Keratinocyte (primary cell): Measurements from ENCODE around the gene OR5AL1. TPM values are rescaled to one million over a fixed set of nuclear protein-coding genes. Genes with fewer than 3 reads are reported as not detected.

Source experiments
- DNase-seq: peaks from one replicate; pipeline ENCODE4 v3.0.0-alpha.2; 2011; ENCODE audit warnings: low read depth, missing footprints, low spot score
- FAIRE-seq: peaks from 2 replicates; lab custom pipeline; 2011; peaks lifted over from hg19 to GRCh38; lab: Jason Lieb, UNC
- H2AFZ ChIP-seq: 2 replicates; pipeline ENCODE4 v1.6.0; 2012; ENCODE audit warnings: low read length, control low read depth, inconsistent platforms; ENCODE audit not compliant: control insufficient read depth
- H3K27ac ChIP-seq: 2 replicates; pipeline ENCODE4 v1.5.1; 2011; ENCODE audit warnings: low read length; ENCODE audit not compliant: control insufficient read depth, insufficient read depth
- H3K27me3 ChIP-seq: 3 replicates; pipeline ENCODE4 v1.6.0; 2011; ENCODE audit warnings: low read length; ENCODE audit not compliant: control insufficient read depth, insufficient read depth; ENCODE audit errors: extremely low read depth
- H3K36me3 ChIP-seq, 2 experiments: 2 replicates in 1 of 2; 3 replicates in 1 of 2; pipeline ENCODE4 v1.5.1; 2011; ENCODE audit warnings: low read length in 2 of 2, mild to moderate bottlenecking in 1 of 2; ENCODE audit not compliant: control insufficient read depth in 2 of 2, insufficient read depth in 2 of 2; ENCODE audit errors: extremely low read depth in 1 of 2
- H3K4me1 ChIP-seq: 3 replicates; pipeline ENCODE4 v1.5.1; 2011; ENCODE audit warnings: low read length; ENCODE audit not compliant: control insufficient read depth, insufficient read depth; ENCODE audit errors: extremely low read depth
- H3K4me2 ChIP-seq: 3 replicates; pipeline ENCODE4 v1.6.0; 2011; ENCODE audit warnings: low read depth, low read length; ENCODE audit not compliant: control insufficient read depth, insufficient read depth; ENCODE audit errors: extremely low read depth
- H3K4me3 ChIP-seq, 3 experiments: fragments of 200-600 bp in 1 of 3; sonication (generic) in 1 of 3; 2 replicates in 2 of 3; 3 replicates in 1 of 3; pipeline ENCODE4 v1.5.1; 2011 to 2016; ENCODE audit warnings: low read length in 3 of 3, mild to moderate bottlenecking in 3 of 3, control low read depth in 2 of 3, inconsistent platforms in 1 of 3, low read depth in 1 of 3, mixed read lengths in 1 of 3, mixed run types in 1 of 3, moderate library complexity in 1 of 3; ENCODE audit not compliant: control insufficient read depth in 2 of 3, insufficient read depth in 2 of 3; ENCODE audit errors: extremely low read depth in 1 of 3
- H3K79me2 ChIP-seq: 2 replicates; pipeline ENCODE4 v1.6.0; 2012; ENCODE audit warnings: low read length; ENCODE audit not compliant: control insufficient read depth, insufficient read depth
- H3K9ac ChIP-seq: 3 replicates; pipeline ENCODE4 v1.6.0; 2011; ENCODE audit warnings: low read length; ENCODE audit not compliant: control insufficient read depth, insufficient read depth; ENCODE audit errors: extremely low read depth
- H3K9me1 ChIP-seq: 3 replicates; pipeline ENCODE4 v1.6.0; 2011; ENCODE audit warnings: low read length; ENCODE audit not compliant: control insufficient read depth, insufficient read depth; ENCODE audit errors: extremely low read depth
- H3K9me3 ChIP-seq: 2 replicates; pipeline ENCODE4 v1.5.1; 2012; ENCODE audit warnings: low read depth, low read length; ENCODE audit not compliant: control insufficient read depth
- H4K20me1 ChIP-seq: 3 replicates; pipeline ENCODE4 v1.6.0; 2011; ENCODE audit warnings: low read length; ENCODE audit not compliant: control insufficient read depth, insufficient read depth; ENCODE audit errors: extremely low read depth
- CTCF ChIP-seq, 3 experiments: IDR thresholded peaks in 1 of 3; conservative IDR thresholded peaks in 1 of 3; optimal IDR thresholded peaks in 1 of 3; 2 replicates in 2 of 3; 3 replicates in 1 of 3; pipeline versions ENCODE3 to v1.5.1; 2011; ENCODE audit warnings: low read length in 3 of 3, mild to moderate bottlenecking in 3 of 3, moderate library complexity in 2 of 3, control low read depth in 1 of 3, inconsistent platforms in 1 of 3; ENCODE audit not compliant: insufficient read depth in 2 of 3; ENCODE audit errors: extremely low read depth in 1 of 3
- EZH2 ChIP-seq: IDR thresholded peaks from one replicate; pipeline ENCODE4 v1.6.1; 2012; ENCODE audit warnings: inconsistent platforms, mild to moderate bottlenecking, low read length, moderate library complexity
- dilution Hi-C: fragments of 300-500 bp; cut with MboI; formaldehyde crosslinking; loops from one replicate; pipeline ENCODE4 v1.7.0; 2020; ENCODE audit warnings: low sequenced_read_pairs; ENCODE audit not compliant: extremely low pct_ligation_motif_present
- polyA minus RNA-seq, 3 experiments: library from RNA; depleted of rRNA, polyadenylated mRNA; stranded (reverse); fragments of >200 nt; gene quantifications; 1 replicate in 1 of 3; 2 replicates in 1 of 3; 3 replicates in 1 of 3; pipeline ENCODE4 v1.2.3, GENCODE V29; 2011
- polyA plus RNA-seq, 5 experiments: library from polyadenylated mRNA; depleted of rRNA in 3 of 5; stranded (reverse) in 3 of 5; stranded (forward) in 1 of 5; unstranded in 1 of 5; fragments of >200 nt; gene quantifications; 1 replicate in 1 of 5; 2 replicates in 3 of 5; 3 replicates in 1 of 5; pipeline versions ENCODE4 v1.2.1 to v1.2.3, GENCODE V29; 2011 to 2012; ENCODE audit warnings: missing spikeins in 2 of 5, low read depth in 1 of 5, low replicate concordance in 1 of 5

The OR5AL1 gene
- not detected in 3 replicates for polyA plus RNA-seq
- polyA plus RNA-seq (2011; ENCODE audit: low read depth), result not detected
- not detected in 2 replicates for polyA plus RNA-seq (2011; cell fraction: cytosol; rRNA removed)
- not detected in 2 replicates for polyA plus RNA-seq (2011; cell fraction: nucleus; rRNA removed)
- polyA plus RNA-seq (2012; ENCODE audit: low replicate concordance), result not detected in 2 replicates
- polyA minus RNA-seq, result not detected in 3 replicates
- polyA minus RNA-seq (2011; cell fraction: cytosol; rRNA and poly(A)+ RNA removed), result not detected
- not detected in 2 replicates for polyA minus RNA-seq (2011; cell fraction: nucleus; rRNA and poly(A)+ RNA removed)

DNA sequence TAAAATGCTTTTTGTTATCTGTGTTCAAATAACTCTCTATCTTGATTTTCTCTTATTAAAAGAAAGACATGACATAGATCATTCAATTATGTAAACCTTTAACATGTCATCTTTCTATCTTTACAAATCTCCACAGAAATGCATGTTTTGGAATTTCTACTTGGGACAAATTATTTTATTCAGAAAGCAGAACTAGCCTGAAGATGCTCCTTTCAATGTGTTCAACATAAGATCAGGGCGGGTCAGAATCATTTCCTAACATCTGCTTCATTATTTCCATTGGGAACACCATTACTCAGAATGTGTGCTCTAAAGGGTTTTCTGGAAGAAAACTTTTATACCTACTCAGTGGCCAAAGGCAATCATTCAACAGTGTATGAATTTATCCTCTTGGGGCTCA lies at the start of gene OR5AL1:
Gene OR5AL1, plus strand, starts transcription at position 301 of the 400 bp plus-strand sequence.
- TF ChIP-seq EZH2 (no peak), CTCF (optimal IDR thresholded peaks at IDR 0.05 in 1 of 3, IDR thresholded peaks at IDR 0.05 in 1 of 3, conservative IDR thresholded peaks at IDR 0.05 in 1 of 3; ENCODE audit: extremely low read depth in 1 of 3, insufficient read depth in 2 of 3, low read length in 3 of 3) (no peak)
- no peak within 1 kb of the TSS for H2AFZ ChIP-seq

DNA sequence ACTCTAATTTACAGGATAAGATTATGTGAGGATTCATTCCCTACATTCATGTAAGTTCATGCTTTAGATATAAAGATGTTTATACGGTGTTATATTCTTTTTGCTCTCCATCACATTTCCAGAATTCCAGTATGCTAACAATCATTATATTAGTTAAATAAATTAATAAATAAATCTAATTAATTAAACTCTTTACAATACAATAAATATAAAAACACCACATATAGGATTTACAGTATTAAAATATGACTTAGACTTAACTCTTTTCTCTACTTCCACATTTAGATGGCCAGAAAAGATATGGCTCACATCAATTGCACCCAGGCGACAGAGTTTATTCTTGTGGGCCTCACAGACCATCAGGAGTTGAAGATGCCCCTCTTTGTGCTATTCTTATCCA lies 37.2 kb upstream of the OR5AL1 start, which contains the start of gene OR8U1:
Gene OR8U1, plus strand, starts transcription at position 301 of the 400 bp plus-strand sequence. Its CDS starts 0 bp downstream, at position 301.
- Histone ChIP-seq H3K36me3 (no peaks in the 10 kb centered on the region), H3K79me2 (no peaks in the 10 kb centered on the region), H3K9me3 (peaks cover 3% of the 10 kb centered on the region), H3K27ac (no peak within 1 kb of the TSS), H2AFZ (no peak within 1 kb of the TSS), H4K20me1 (no peaks in the 10 kb centered on the region), H3K4me2 (no peak within 1 kb of the TSS), H3K9me1 (no peaks in the 10 kb centered on the region), H3K9ac (no peak within 1 kb of the TSS), H3K4me1 (no peaks in the 10 kb centered on the region), H3K27me3 (no peaks in the 10 kb centered on the region), H3K4me3 (no peak within 1 kb of the TSS)
- TF ChIP-seq CTCF (optimal IDR thresholded peaks at IDR 0.05 in 1 of 3, IDR thresholded peaks at IDR 0.05 in 1 of 3, conservative IDR thresholded peaks at IDR 0.05 in 1 of 3; ENCODE audit: extremely low read depth in 1 of 3, insufficient read depth in 2 of 3, low read length in 3 of 3), result no peak
- TF ChIP-seq EZH2, result no peak
- dilution Hi-C loops, result no loop called here
- FAIRE-seq, result no peak
- DNase-seq, result no peak

More for the DNA sequence above, at the start of gene OR5AL1:
- Histone ChIP-seq H3K9me1 (no peaks in the 10 kb centered on the region), H3K4me3 (no peak within 1 kb of the TSS), H3K36me3 (no peaks in the 10 kb centered on the region), H3K9ac (no peak within 1 kb of the TSS), H3K4me1 (no peaks in the 10 kb centered on the region), H3K79me2 (no peaks in the 10 kb centered on the region), H3K4me2 (no peak within 1 kb of the TSS), H3K27ac (no peak within 1 kb of the TSS), H3K27me3 (no peaks in the 10 kb centered on the region), H4K20me1 (no peaks in the 10 kb centered on the region), H3K9me3 (no peaks in the 10 kb centered on the region)
- DNase-seq, result no peak
- FAIRE-seq, result no peak
- dilution Hi-C loops, result no loop called here
